GM12875 (cell line): ENCODE data around the gene GAK.

Source experiments
- H3K4me3 ChIP-seq: one replicate; pipeline ENCODE4 v1.5.1; 2011; ENCODE audit warnings: low read depth, low read length, control low read depth
- TF ChIP-seq, protein P1 (sequence below): IDR thresholded peaks from 2 replicates; pipeline ENCODE4 v1.5.1; 2011; ENCODE audit warnings: low read depth, mild to moderate bottlenecking, control low read depth, inconsistent platforms, low read length, moderate library complexity, borderline replicate concordance; ENCODE audit not compliant: insufficient read depth

The GAK gene

DNA sequence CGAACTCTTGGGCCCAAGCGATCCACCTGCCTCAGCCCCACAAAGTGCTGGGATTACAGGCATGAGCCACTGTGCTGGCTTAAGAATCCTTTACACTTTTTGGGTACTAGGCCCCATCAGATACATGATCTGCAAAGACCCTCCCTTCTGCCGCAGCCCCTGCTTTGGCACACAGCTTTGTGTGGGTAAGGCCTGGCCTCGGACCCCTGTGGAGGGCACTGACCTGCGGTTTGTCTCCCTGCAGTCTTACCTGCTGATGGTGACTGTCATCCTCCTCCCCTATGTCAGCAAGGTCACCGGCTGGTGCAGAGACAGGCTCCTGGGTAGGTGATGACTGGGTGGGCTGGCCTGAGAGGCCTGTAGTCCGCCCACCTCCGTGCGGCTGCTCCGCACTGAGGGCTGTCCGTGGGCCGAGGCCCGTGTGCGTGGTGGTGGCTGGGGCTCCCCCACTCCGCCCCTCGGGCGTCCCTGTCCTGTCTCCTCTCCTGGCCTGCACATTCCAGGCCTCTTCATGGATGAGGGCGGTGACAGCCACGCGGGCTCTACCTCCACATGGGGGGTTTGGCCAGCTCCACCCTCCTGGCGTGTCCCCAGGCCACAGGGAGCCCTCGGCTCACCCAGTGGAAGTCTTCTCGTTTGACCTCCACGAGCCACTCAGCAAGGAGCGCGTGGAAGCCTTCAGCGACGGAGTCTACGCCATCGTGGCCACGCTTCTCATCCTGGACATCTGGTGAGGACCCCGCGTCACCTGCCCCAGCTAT lies 23.2 kb upstream of the GAK start:
- TF ChIP-seq, protein P1, sequence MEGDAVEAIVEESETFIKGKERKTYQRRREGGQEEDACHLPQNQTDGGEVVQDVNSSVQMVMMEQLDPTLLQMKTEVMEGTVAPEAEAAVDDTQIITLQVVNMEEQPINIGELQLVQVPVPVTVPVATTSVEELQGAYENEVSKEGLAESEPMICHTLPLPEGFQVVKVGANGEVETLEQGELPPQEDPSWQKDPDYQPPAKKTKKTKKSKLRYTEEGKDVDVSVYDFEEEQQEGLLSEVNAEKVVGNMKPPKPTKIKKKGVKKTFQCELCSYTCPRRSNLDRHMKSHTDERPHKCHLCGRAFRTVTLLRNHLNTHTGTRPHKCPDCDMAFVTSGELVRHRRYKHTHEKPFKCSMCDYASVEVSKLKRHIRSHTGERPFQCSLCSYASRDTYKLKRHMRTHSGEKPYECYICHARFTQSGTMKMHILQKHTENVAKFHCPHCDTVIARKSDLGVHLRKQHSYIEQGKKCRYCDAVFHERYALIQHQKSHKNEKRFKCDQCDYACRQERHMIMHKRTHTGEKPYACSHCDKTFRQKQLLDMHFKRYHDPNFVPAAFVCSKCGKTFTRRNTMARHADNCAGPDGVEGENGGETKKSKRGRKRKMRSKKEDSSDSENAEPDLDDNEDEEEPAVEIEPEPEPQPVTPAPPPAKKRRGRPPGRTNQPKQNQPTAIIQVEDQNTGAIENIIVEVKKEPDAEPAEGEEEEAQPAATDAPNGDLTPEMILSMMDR = no peak
- H3K4me3 ChIP-seq = no peak overlapping the region

DNA sequence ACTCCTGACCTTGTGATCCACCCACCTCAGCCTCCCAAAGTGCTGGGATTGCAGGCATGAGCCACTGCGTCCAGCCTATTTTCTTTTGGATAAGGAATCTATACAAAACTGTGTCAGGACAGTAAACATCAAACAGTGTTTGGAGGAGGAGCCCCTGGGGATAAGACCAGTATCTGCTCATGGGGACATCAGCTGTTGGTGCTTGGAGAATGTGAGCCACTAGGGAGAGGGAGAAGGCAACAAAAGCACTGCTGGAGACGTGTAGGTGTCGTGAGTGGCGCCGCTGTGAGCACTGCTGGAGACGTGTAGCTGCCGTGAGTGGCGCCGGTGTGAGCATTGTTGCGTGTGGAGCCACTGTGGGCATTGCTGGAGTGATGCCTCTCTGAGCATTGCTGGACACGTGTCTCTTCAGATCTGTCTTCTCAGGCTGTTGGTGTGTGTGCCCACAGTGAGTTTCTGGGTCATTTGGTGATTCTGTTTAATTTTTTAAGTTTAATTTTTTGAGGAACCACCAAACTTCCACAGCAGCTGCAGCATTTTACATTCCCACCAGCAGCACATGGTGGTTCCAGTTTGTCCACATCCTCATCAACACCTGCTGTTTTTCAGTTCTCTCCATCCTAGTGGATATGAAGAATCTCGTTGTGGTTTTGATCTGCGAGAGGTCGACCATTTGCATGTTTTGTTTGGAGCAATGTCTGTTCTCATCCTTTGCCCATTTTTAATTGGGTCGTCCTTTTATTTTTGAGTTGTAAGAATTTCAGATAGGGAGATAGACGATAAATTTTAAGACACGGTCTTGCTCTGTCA lies 22.3 kb upstream of the GAK start:
- TF ChIP-seq, protein P1 = no peak
- H3K4me3 ChIP-seq = no peak overlapping the region

DNA sequence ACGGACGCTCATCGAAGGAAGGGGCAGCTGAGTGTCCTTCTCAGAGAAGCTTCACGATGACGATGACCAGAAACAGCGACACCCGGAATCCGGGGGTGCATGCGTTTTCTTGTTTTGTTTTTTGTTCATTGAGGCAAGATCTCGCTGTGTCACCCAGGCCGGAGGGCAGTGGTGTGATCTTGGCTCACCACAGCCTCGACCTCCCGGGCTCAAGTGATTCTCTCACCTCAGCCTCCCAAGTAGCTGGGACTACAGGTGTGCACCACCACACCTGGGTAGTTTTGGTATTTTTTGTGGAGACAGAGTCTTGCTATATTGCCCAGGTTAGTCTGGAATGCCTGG lies 21.4 kb upstream of the GAK start:
- TF ChIP-seq, protein P1 = no peak
- no peak overlapping the region for H3K4me3 ChIP-seq

DNA sequence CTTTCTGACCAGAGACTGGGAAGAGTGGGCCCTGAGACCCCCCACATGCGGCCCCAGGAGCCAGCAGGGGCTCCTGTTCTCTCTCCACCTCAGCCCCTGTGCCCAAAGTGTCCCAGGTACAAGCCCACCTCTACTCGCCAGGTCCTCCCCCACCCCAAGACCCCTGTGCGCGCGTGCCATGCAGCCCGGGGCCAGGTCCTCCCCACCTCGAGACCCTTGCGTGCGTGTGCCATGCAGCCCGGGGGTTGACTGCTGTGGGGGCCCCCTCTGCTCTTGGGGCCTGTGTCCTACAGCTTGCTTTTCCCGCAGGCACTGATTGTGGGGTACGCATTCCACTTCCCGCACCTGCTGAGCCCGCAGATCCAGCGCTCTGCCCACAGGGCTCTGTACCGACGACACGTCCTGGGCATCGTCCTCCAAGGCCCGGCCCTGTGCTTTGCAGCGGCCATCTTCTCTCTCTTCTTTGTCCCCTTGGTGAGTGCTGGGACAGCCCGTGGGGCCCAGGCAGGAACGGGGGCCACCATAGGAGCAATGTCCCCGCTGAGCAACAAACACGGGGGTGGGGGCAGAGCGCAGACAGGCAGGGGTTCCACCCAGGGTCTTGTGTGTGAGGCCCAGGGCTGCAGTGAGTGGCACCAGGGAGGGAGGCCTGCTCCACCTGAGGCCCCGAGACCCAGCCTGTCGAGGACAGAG lies 20.9 kb upstream of the GAK start:
- TF ChIP-seq, protein P1 = no peak
- H3K4me3 ChIP-seq = no peak overlapping the region

DNA sequence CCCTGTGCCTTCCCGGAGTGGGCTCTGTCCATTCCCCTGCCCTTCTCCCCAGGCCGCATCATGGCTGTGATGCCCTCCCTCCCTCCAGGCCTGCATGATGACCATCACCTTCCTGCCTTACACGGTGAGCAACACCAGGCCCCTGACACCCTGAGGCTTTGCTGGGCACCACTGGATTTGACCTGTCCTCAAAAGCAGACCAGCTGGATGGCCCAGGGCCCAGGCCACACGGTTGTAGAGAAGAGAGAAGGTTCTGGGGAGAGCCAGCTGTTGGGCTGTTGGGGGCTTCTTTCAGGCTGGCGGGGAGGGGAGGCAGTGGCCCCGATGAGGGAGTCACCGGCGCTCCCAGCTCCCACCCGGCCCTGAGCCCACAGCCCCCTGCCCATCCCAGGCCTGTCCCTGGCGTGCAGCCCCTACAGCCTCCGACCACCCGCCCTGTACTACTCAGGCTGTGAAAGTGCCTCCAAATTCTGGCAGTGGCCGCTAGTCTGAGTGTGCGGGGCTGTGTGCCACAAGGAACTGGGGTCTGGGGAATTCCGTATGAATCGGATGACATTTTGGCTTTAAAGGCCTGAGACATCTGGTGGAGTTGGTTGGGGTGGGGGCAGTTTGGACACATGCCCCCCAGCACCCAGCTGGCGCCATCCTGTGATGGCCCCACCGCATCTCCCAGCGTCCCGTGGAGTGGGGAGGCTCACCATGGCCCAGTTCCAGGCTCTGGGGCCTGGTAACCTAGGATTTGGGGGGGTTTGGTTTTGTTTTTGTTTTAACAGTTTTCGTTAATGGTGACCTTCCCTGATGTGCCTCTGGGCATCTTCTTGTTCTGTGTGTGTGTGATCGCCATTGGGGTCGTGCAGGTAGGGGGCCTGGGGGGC lies 19.7 kb upstream of the GAK start:
- TF ChIP-seq, protein P1 = no peak
- no peak overlapping the region for H3K4me3 ChIP-seq

DNA sequence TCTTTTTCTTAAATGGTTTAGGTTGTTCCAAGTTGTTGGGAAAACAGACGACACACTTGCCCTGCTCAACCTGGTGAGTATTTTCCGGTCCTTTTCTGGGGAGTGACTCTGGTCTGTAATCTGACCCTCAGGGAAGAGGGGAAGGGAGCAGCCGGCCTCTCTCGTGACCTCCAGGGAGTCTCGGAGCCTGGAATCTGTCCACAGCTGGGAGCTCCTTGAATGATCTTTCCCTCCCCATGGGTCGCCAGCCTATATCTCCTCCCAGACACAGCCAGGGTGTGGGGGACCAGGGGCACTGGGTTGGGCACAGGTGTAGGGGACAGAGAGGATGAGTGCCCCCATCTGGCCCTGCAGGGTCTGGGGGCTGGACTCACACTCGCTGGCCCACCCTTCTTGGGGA lies 19.1 kb upstream of the GAK start:
- TF ChIP-seq, protein P1 = no peak

More for the DNA sequence above, 19.1 kb upstream of the GAK start:
- H3K4me3 ChIP-seq = no peak overlapping the region
